ENCODE data around the gene STIL.

STIL gene

GRCh38 chr1:47230692-47231300 lies 83.2 kb downstream of the STIL start:
- no peak for DNase-seq (ENCODE audit: low spot score)
- TF ChIP-seq CTCF (IDR thresholded peaks at IDR 0.05; ENCODE audit: extremely low read depth, insufficient read depth, missing control alignments) = no peak
- in situ Hi-C loops (cut with MboI; ENCODE audit: low pct_unique_long_range_greater_than_20kb, low sequenced_read_pairs, unreplicated experiment) = no loop called here

GRCh38 chr1:47229886-47230691 lies 83.9 kb downstream of the STIL start:
- TF ChIP-seq CTCF (IDR thresholded peaks at IDR 0.05; ENCODE audit: extremely low read depth, insufficient read depth, missing control alignments) = no peak
- in situ Hi-C loops (cut with MboI; ENCODE audit: low pct_unique_long_range_greater_than_20kb, low sequenced_read_pairs, unreplicated experiment) = no loop called here
- DNase-seq (ENCODE audit: low spot score) = no peak

GRCh38 chr1:47229031-47229885 lies 84.7 kb downstream of the STIL start:
- no peak for TF ChIP-seq CTCF (IDR thresholded peaks at IDR 0.05; ENCODE audit: extremely low read depth, insufficient read depth, missing control alignments)
- no peak for DNase-seq (ENCODE audit: low spot score)
- in situ Hi-C loops (cut with MboI; ENCODE audit: low pct_unique_long_range_greater_than_20kb, low sequenced_read_pairs, unreplicated experiment) = no loop called here

- in situ Hi-C loops (cut with MboI; ENCODE audit: low pct_unique_long_range_greater_than_20kb, low sequenced_read_pairs, unreplicated experiment) = no loop called here
- TF ChIP-seq CTCF (IDR thresholded peaks at IDR 0.05; ENCODE audit: extremely low read depth, insufficient read depth, missing control alignments) = no peak
- DNase-seq (ENCODE audit: low spot score) = no peak
These were observed 85.3 kb downstream of the STIL start for GRCh38 chr1:47228644-47229030.

- no peak for TF ChIP-seq CTCF (IDR thresholded peaks at IDR 0.05; ENCODE audit: extremely low read depth, insufficient read depth, missing control alignments)
- DNase-seq (ENCODE audit: low spot score) = no peak
- in situ Hi-C loops (cut with MboI; ENCODE audit: low pct_unique_long_range_greater_than_20kb, low sequenced_read_pairs, unreplicated experiment) = no loop called here
These were observed 86.4 kb downstream of the STIL start for GRCh38 chr1:47227341-47228232.

- DNase-seq (ENCODE audit: low spot score) = no peak
- in situ Hi-C loops (cut with MboI; ENCODE audit: low pct_unique_long_range_greater_than_20kb, low sequenced_read_pairs, unreplicated experiment) = no loop called here
- TF ChIP-seq CTCF (IDR thresholded peaks at IDR 0.05; ENCODE audit: extremely low read depth, insufficient read depth, missing control alignments) = no peak
These were observed 87.1 kb downstream of the STIL start for GRCh38 chr1:47226839-47227215.
